Activated CD4-positive, alpha-beta T cell treated with anti-CD3 and anti-CD28 coated beads, Interleukin-2, Interleukin-4, amounts not matched to agents 100 ng/mL and 50 ng/mL, durations not matched to agents 16 hours and 8 hours (primary cell): ENCODE data around the gene ABHD14A.

ENCODE experiments used
- DNase-seq: peaks from one replicate; pipeline ENCODE4 v3.0.0-alpha.2; 2020; ENCODE audit warnings: low spot score

Gene ABHD14A

GRCh38 chr3:52020796-52021195, 45.9 kb downstream of the ABHD14A start:
- DNase-seq: no peak

GRCh38 chr3:52021489-52022268, 46.8 kb downstream of the ABHD14A start:
- DNase-seq: no peak

GRCh38 chr3:52022323-52023100, 47.6 kb downstream of the ABHD14A start:
- no peak for DNase-seq

DNA sequence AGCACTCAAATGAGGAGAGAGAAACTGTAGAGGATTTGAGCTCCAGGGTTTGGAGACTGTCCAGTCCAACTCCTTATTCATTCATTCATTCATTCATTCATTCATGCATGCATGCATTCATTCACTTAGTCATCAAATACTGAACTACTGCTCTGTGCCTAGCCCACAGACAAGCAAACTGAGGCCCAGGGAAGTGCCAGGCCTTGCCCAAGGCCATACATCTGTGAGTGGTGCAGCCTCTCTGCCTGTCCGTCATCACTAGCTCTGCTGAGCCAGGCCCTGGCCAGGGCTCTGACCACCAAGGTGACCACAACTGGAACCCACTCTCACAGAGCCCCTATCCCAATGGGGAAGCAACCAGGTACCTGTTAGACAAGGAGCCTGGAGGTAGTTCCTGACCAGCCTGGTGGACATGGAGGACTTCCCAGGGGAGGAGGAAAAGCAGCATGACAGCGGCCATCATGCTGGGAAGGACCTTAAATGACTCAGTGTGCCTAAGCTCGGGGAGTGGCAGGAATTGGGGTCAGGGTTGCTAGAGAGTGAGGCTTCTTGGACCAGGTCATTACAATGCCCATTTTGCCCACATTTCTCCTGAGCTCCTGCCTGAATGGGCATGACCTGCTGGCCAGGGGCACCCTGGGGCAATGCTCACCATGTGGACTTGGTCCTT, 48.4 kb downstream of the ABHD14A start:
- no peak for DNase-seq

DNA sequence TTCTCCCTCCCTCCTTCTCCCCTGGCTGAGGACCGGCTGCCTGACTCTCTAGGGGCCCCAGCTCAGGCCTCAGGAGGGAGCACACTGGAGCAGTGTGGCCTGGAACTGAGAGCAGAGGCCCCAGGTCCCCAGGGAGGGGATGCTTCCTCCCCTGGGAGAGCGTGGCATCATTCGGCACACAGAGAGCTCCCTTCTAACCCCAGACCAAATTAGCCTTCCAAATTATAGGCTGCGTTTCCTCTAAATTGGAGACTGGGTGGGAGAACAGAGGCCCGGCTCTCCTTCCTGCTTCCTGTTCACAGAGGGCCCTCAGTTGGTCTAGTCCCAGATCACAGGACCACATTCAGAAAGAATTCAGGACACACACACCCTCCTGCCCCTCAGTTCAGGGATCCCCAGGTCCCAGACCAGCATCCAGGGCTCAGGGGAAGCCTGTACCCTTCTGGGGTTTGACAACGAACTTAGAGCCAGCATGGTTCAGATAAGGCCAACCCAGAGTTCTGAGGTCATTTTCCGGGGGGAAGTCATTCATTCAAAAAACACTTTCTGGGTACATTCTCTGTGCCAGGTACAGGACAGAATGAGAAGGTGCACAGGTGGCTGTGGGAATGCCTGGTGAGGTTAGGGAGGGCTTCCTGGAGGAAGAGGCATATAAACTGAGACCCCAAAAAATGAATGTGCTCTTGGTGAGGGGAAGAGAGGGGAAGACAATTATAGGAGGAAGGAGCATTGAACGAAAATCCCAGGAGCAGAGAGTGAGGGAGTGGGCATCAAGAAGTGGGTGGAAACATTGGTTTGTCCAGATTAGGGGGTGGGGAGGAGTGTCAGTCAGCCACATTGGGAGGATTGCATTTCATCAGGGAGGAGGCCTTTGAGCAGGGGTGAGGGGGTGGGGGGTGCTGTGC, 49.2 kb downstream of the ABHD14A start:
- no peak for DNase-seq

- no peak for DNase-seq
Measured at GRCh38 chr3:52024765-52025452, 50.0 kb downstream of the ABHD14A start.

DNA sequence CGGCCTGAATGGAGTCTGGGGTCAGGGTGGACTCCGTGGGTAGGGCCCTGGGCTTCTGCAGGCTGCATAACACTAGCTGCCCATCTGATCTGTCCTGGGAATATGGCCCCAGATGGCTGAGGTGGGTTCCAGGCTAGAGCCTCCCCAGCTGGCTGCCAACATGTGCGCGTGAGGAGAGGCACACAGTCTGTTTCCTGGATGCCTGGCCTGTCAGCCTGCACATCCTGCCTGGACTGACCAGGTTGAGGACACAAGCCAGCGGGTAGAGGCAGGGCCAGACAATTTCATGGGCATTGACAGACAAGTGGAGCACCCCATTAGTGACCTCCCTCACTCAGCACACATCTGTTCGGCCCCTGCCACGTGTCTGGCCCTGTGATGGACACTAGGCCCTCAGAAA, 50.6 kb downstream of the ABHD14A start:
- no peak for DNase-seq

DNA sequence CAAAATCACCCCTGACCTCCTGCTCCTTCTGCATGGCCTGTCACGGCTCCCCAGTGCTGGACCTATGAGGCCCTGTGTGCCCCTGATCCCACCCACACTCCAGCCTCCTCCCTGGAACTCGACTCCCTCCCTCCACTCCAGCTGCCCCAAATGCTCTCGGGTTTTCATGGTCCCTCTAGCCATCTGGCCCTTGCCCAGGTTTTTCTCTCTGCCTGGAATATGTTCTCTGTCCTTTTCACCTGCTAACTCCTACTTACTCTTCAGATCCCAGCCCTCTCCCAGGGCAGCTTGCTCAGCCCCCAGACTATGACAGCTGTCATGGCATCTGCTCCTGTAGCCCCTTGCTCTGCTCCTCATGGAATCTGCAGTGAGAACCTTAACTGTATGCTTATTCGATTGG, 51.2 kb downstream of the ABHD14A start:
- DNase-seq: no peak

DNA sequence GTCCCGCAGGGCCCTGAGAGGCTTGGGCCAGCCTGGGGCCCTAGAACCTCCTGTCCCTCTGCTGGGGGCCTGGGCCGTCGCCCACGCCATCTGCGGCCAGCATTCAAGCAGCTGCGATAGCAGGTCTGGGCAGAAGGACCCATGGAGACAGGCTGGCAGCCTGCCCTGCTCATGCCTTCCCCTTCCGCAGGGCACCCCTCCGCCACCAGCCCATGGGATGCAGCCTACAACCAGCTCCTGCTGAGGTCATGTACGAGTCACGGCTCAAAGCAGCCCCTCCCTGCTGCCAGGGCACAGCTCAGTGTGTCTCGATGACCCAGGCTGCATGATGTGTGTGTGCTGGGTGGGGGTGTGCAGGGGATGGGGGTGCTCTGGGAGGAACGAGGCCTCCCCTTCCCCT, 53.7 kb downstream of the ABHD14A start:
- no peak for DNase-seq

- DNase-seq: no peak
Measured at GRCh38 chr3:52029053-52029452, 54.2 kb downstream of the ABHD14A start.

DNA sequence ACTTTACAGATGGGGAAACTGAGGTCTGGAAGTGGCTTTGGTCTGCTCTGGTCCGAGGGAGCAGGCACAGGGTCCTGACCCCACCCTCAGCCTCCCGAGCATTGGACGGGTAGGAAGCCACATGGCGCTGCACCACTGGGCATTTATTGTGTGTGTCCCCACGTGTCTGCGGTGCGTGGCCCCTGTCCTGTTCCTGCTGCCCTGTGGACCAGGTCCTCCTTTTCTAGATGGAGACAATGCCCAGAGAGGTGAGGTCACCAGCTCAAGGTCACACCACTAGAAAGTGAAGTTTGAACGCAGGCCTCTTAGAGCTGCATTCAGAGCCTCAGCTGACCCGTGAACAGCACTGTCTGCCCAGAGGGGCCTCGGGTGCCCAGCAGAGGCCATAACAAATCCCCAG, 54.7 kb downstream of the ABHD14A start:
- no peak for DNase-seq
